GM18951 (cell line): ENCODE measurements around the gene PALLD.

ENCODE experiments used
- POLR2A ChIP-seq: IDR thresholded peaks from 4 replicates; pipeline ENCODE4 v1.6.1; 2011; ENCODE audit warnings: mild to moderate bottlenecking; ENCODE audit not compliant: insufficient read length, insufficient read depth; ENCODE audit errors: extremely low read depth
- in situ Hi-C: fragments of 300-500 bp; cut with MboI; formaldehyde crosslinking; loops from one replicate; pipeline ENCODE4 v1.12.0; 2022; ENCODE audit warnings: low sequenced_read_pairs, mixed read lengths, inconsistent platforms; ENCODE audit not compliant: unreplicated experiment

PALLD gene

GRCh38 chr4:168955674-168956073 is 458.8 kb downstream of the PALLD start:
- in situ Hi-C loops = no loop called here
- TF ChIP-seq POLR2A = no peak

- TF ChIP-seq POLR2A = no peak
- in situ Hi-C loops = no loop called here
Observed at GRCh38 chr4:168960716-168961115, 463.9 kb downstream of the PALLD start.

- no peak for TF ChIP-seq POLR2A
- in situ Hi-C loops = no loop called here
Observed at GRCh38 chr4:168972596-168972995, 475.7 kb downstream of the PALLD start.
